H1 (cell line): ENCODE results near the gene LAG3. TPM values are rescaled to one million over a fixed set of nuclear protein-coding genes. Genes with fewer than 3 reads are reported as not detected.

Source experiments
- CTCF ChIA-PET: fragments of 300-600 bp; sonication (Branson Sonifier 250); formaldehyde crosslinking; loops from one replicate; lab custom pipeline; 2021; ENCODE audit not compliant: partially characterized antibody; lab: Charles Lee
- POLR2A ChIA-PET: fragments of 300-600 bp; sonication (Branson Sonifier 250); formaldehyde crosslinking; loops from one replicate; lab custom pipeline; 2021; ENCODE audit warnings: inconsistent platforms; ENCODE audit not compliant: partially characterized antibody; lab: Charles Lee
- DNase-seq, 2 experiments: peaks; one replicate each; pipeline versions ENCODE4 v3.0.0 to v3.0.0-alpha.2; 2010 to 2022; ENCODE audit warnings: low spot score in 2 of 2, low read depth in 1 of 2, mixed read lengths in 1 of 2
- FAIRE-seq: peaks from 2 replicates; lab custom pipeline; 2011; peaks lifted over from hg19 to GRCh38; lab: Jason Lieb, UNC
- H2AFZ ChIP-seq: 2 replicates; pipeline ENCODE4 v1.8.1; 2012; ENCODE audit warnings: low read length, inconsistent platforms
- H2AK5ac ChIP-seq: 2 replicates; pipeline ENCODE4 v1.6.1; 2013; ENCODE audit warnings: low read depth, low read length
- H2BK120ac ChIP-seq: replicated peaks from 2 replicates; pipeline ENCODE3; 2013; ENCODE audit warnings: low read depth, low read length, inconsistent platforms
- H2BK12ac ChIP-seq: 2 replicates; pipeline ENCODE4 v1.6.1; 2013; ENCODE audit warnings: low read depth, low read length
- H2BK15ac ChIP-seq: 2 replicates; pipeline ENCODE4 v1.6.1; 2013; ENCODE audit warnings: low read length
- H2BK20ac ChIP-seq: 2 replicates; pipeline ENCODE4 v1.6.1; 2013; ENCODE audit warnings: low read length
- H2BK5ac ChIP-seq: 2 replicates; pipeline ENCODE4 v1.6.1; 2013; ENCODE audit warnings: low read depth, low read length
- H3K14ac ChIP-seq: 2 replicates; pipeline ENCODE4 v1.6.1; 2013; ENCODE audit warnings: inconsistent platforms; ENCODE audit not compliant: insufficient read length
- H3K18ac ChIP-seq: 2 replicates; pipeline ENCODE4 v1.6.1; 2013; ENCODE audit warnings: low read length; ENCODE audit errors: extremely low read depth
- H3K23ac ChIP-seq: 2 replicates; pipeline ENCODE4 v1.6.1; 2013; ENCODE audit warnings: inconsistent platforms; ENCODE audit not compliant: insufficient read length
- H3K23me2 ChIP-seq: 2 replicates; pipeline ENCODE4 v1.6.1; 2013; ENCODE audit warnings: low read depth, low read length
- H3K27ac ChIP-seq: 2 replicates; pipeline ENCODE4 v1.6.1; 2011; ENCODE audit warnings: low read depth, low read length, inconsistent platforms
- H3K27me3 ChIP-seq, 4 experiments: replicated peaks in 1 of 4; 1 replicate in 1 of 4; 2 replicates in 3 of 4; pipeline versions ENCODE4 v1.6.1 to v1.8.1; 2011 to 2013; ENCODE audit warnings: low read length in 3 of 4, mild to moderate bottlenecking in 3 of 4, inconsistent platforms in 2 of 4, mixed read lengths in 2 of 4, moderate library complexity in 1 of 4; ENCODE audit not compliant: control insufficient read depth in 3 of 4, insufficient read depth in 3 of 4; ENCODE audit errors: extremely low read depth in 1 of 4
- H3K36me3 ChIP-seq, 4 experiments: 2 replicates each; pipeline versions ENCODE4 v1.6.1 to v1.8.1; 2011 to 2013; ENCODE audit warnings: mild to moderate bottlenecking in 4 of 4, low read length in 3 of 4, moderate library complexity in 2 of 4, control low read depth in 1 of 4, inconsistent platforms in 1 of 4; ENCODE audit not compliant: insufficient read depth in 4 of 4, control insufficient read depth in 2 of 4
- H3K4ac ChIP-seq: replicated peaks from 2 replicates; pipeline ENCODE3; 2013; ENCODE audit warnings: low read length, low read depth, mixed read lengths, inconsistent platforms; ENCODE audit not compliant: insufficient read length
- H3K4me1 ChIP-seq, 4 experiments: replicated peaks in 1 of 4; 1 replicate in 1 of 4; 2 replicates in 3 of 4; pipeline versions ENCODE4 v1.6.1 to v1.8.1; 2011 to 2013; ENCODE audit warnings: low read length in 3 of 4, inconsistent platforms in 2 of 4, mixed read lengths in 1 of 4; ENCODE audit not compliant: insufficient read depth in 4 of 4, control insufficient read depth in 3 of 4
- H3K4me2 ChIP-seq, 2 experiments: 2 replicates each; pipeline versions ENCODE4 v1.6.1 to v1.8.1; 2011 to 2013; ENCODE audit warnings: low read depth in 2 of 2, low read length in 2 of 2, control low read depth in 1 of 2, inconsistent platforms in 1 of 2, mild to moderate bottlenecking in 1 of 2; ENCODE audit not compliant: insufficient read depth in 1 of 2
- H3K4me3 ChIP-seq, 4 experiments: fragments of 200-600, 300-600 bp in 1 of 4; sonication (generic), shearing (Covaris generic), sonication (Bioruptor Twin) in 1 of 4; 2 replicates each; pipeline versions ENCODE4 v1.5.1 to v1.8.1; 2011 to 2016; ENCODE audit warnings: low read length in 4 of 4, low read depth in 3 of 4, control low read depth in 2 of 4, inconsistent platforms in 2 of 4, mild to moderate bottlenecking in 2 of 4, mixed read lengths in 1 of 4, moderate library complexity in 1 of 4; ENCODE audit not compliant: insufficient read depth in 2 of 4; ENCODE audit errors: extremely low read depth in 1 of 4
- H3K56ac ChIP-seq: replicated peaks from 2 replicates; pipeline ENCODE3; 2013; ENCODE audit warnings: low read depth, mild to moderate bottlenecking, mixed read lengths, low read length, inconsistent platforms; ENCODE audit not compliant: insufficient read length
- H3K79me1 ChIP-seq: 2 replicates; pipeline ENCODE4 v1.6.1; 2013; ENCODE audit warnings: low read depth, low read length, control low read depth
- H3K79me2 ChIP-seq, 2 experiments: 2 replicates each; pipeline versions ENCODE4 v1.6.1 to v1.8.1; 2012 to 2013; ENCODE audit warnings: low read length in 2 of 2, mild to moderate bottlenecking in 2 of 2, inconsistent platforms in 1 of 2; ENCODE audit not compliant: insufficient read depth in 2 of 2, control insufficient read depth in 1 of 2
- H3K9ac ChIP-seq, 4 experiments: replicated peaks in 1 of 4; 1 replicate in 1 of 4; 2 replicates in 3 of 4; pipeline versions ENCODE4 v1.6.1 to v1.8.1; 2011 to 2013; ENCODE audit warnings: low read depth in 3 of 4, low read length in 3 of 4, control low read depth in 2 of 4, mild to moderate bottlenecking in 2 of 4, moderate library complexity in 2 of 4, inconsistent platforms in 1 of 4; ENCODE audit errors: extremely low read depth in 1 of 4
- H3K9me3 ChIP-seq, 2 experiments: 2 replicates each; pipeline versions ENCODE4 v1.6.1 to v1.8.1; 2012 to 2013; ENCODE audit warnings: mild to moderate bottlenecking in 2 of 2, moderate library complexity in 2 of 2, control low read depth in 1 of 2, inconsistent platforms in 1 of 2, low read depth in 1 of 2, low read length in 1 of 2, mixed read lengths in 1 of 2; ENCODE audit not compliant: insufficient read depth in 2 of 2
- H4K20me1 ChIP-seq, 2 experiments: replicated peaks in 1 of 2; 2 replicates each; pipeline versions ENCODE3 to v1.8.1; 2011 to 2013; ENCODE audit warnings: inconsistent platforms in 2 of 2, low read length in 2 of 2, mild to moderate bottlenecking in 1 of 2; ENCODE audit not compliant: insufficient read depth in 2 of 2, control insufficient read depth in 1 of 2
- H4K5ac ChIP-seq: 2 replicates; pipeline ENCODE4 v1.6.1; 2013; ENCODE audit warnings: low read length, low read depth, mixed read lengths, inconsistent platforms; ENCODE audit not compliant: insufficient read length
- H4K8ac ChIP-seq: 2 replicates; pipeline ENCODE4 v1.8.0; 2013; ENCODE audit warnings: mild to moderate bottlenecking, moderate library complexity, low read length, inconsistent platforms; ENCODE audit not compliant: insufficient read depth; ENCODE audit errors: extremely low read depth
- H4K91ac ChIP-seq: replicated peaks from 2 replicates; pipeline ENCODE3; 2013; ENCODE audit warnings: low read length, mixed read lengths, inconsistent platforms; ENCODE audit not compliant: insufficient read length
- CTCF ChIP-seq, 3 experiments: IDR thresholded peaks; 1 replicate in 2 of 3; 2 replicates in 1 of 3; pipeline versions ENCODE4 v1.5.1 to v1.6.1; 2011; ENCODE audit warnings: low read length in 3 of 3, mild to moderate bottlenecking in 3 of 3, inconsistent platforms in 2 of 3, low read depth in 1 of 3, moderate library complexity in 1 of 3; ENCODE audit not compliant: insufficient read depth in 1 of 3; ENCODE audit errors: control extremely low read depth in 1 of 3
- EZH2 ChIP-seq: fragments of 200-600 bp; sonication (generic); IDR thresholded peaks from 2 replicates; pipeline ENCODE4 v1.7.1; 2012; ENCODE audit warnings: low read depth, mild to moderate bottlenecking, moderate library complexity, low read length, inconsistent platforms; ENCODE audit not compliant: severe bottlenecking
- MAFK ChIP-seq: IDR thresholded peaks from 2 replicates; pipeline ENCODE4 v1.6.1; 2012; ENCODE audit warnings: low read depth, mild to moderate bottlenecking, improper control_type of control experiment, low read length
- NANOG ChIP-seq: IDR thresholded peaks from 2 replicates; pipeline ENCODE4 v1.6.1; 2011; ENCODE audit warnings: low read length, low read depth, mild to moderate bottlenecking, inconsistent platforms; ENCODE audit not compliant: insufficient read depth, poor library complexity, severe bottlenecking
- NRF1 ChIP-seq: IDR thresholded peaks from 2 replicates; pipeline ENCODE4 v1.6.1; 2011; ENCODE audit warnings: mild to moderate bottlenecking, low read depth, low read length, improper control_type of control experiment
- SUZ12 ChIP-seq: fragments of 200-600 bp; sonication (generic); IDR thresholded peaks from 2 replicates; pipeline ENCODE4 v1.6.1; 2012; ENCODE audit warnings: mild to moderate bottlenecking, inconsistent platforms, low read length, moderate library complexity, mixed read lengths
- TEAD4 ChIP-seq: IDR thresholded peaks from 2 replicates; pipeline ENCODE4 v1.6.1; 2012; ENCODE audit warnings: low read depth, low read length, inconsistent platforms, mixed read lengths
- WGBS, 2 experiments: shearing (Covaris generic) in 1 of 2; methylation state at CpG; one replicate each; pipeline versions ENCODE4 v1.1.6 to v1.1.7; 2013 to 2015; ENCODE audit warnings: low lambda C conversion rate in 2 of 2, mixed read lengths in 2 of 2, inconsistent platforms in 1 of 2, low coverage in 1 of 2, missing lambda C conversion rate in 1 of 2; ENCODE audit not compliant: insufficient replicate concordance in 2 of 2, insufficient coverage in 1 of 2, insufficient read length in 1 of 2; ENCODE audit errors: extremely low coverage in 1 of 2, missing lambda C conversion rate in 1 of 2; 5-methylcytosine and 5-hydroxymethylcytosine counted together
- polyA plus RNA-seq, 7 experiments: library from polyadenylated mRNA; depleted of rRNA in 3 of 7; stranded (reverse) in 5 of 7; unstranded in 2 of 7; fragments of >200 nt in 5 of 7; fragments of 200-250 nt in 2 of 7; gene quantifications; 1 replicate in 5 of 7; 2 replicates in 1 of 7; 4 replicates in 1 of 7; pipeline versions ENCODE4 v1.2.1 to v1.2.3, GENCODE V29; 2011 to 2013; ENCODE audit warnings: missing spikeins in 2 of 7, mixed read lengths in 2 of 7
- total RNA-seq: library from RNA; stranded (reverse); fragmentation: NEBNext Ultra II Directional; extraction: Animal tissue kit (Norgen Biotek cat#: 25700); gene quantifications from 2 replicates; pipeline ENCODE4 v1.2.1, GENCODE V29; 2021

LAG3 gene
- total and polyA plus RNA-seq, 2 of the 8 experiments (the other 6 are each of a cell fraction or from before 2014, with no cell fraction given), result 1.1 to 3.1 TPM

GRCh38 chr12:6773590-6774351 lies 1.5 kb downstream of the LAG3 start:
- Histone ChIP-seq H3K79me2 (peaks cover 0 to 7% of the 10 kb centered on the region in 2 experiments; a peak in 1 of 4 replicates), H3K4me3 (peak overlapping the region; percentile 5 to 60 (median 31)), H4K91ac (no peak overlapping the region), H4K5ac (no peak overlapping the region), H3K27ac (no peak overlapping the region), H3K79me1 (no peaks in the 10 kb centered on the region), H3K23ac (no peak overlapping the region), H4K8ac (peak overlapping the region; percentile 72; the same call in 1 of the 2 replicates), H2AK5ac (no peak overlapping the region), H2AFZ (no peak overlapping the region), H2BK20ac (no peak overlapping the region), H3K9ac (no peak overlapping the region; a peak in 2 of 7 replicates), H3K18ac (peak overlapping the region; percentile 48), H3K56ac (no peak overlapping the region), H2BK120ac (no peak overlapping the region), H3K36me3 (peaks cover 0 to 23% (median 5%) of the 10 kb centered on the region in 4 experiments; a peak in 6 of 8 replicates), H3K14ac (no peak overlapping the region), H3K4me2 (peak overlapping the region; percentile 83 to 85), H2BK5ac (no peak overlapping the region), H3K4me1 (peaks cover 8 to 39% (median 30%) of the 10 kb centered on the region in 4 experiments), H3K9me3 (no peaks in the 10 kb centered on the region), H2BK15ac (0 out of 2 replicates have a peak overlapping the region, but pooled peaks have one; percentile 99), H3K27me3 (peaks cover 0 to 36% (median 26%) of the 10 kb centered on the region in 4 experiments; a peak in 5 of 7 replicates), H3K4ac (no peak overlapping the region), H4K20me1 (peaks cover 3 to 12% of the 10 kb centered on the region in 2 experiments), H2BK12ac (0 out of 2 replicates have a peak overlapping the region, but pooled peaks have one; percentile 27), H3K23me2 (peaks cover 15% of the 10 kb centered on the region)
- no peak for FAIRE-seq
- ChIA-PET CTCF (interaction anchor here (0.6 to 29.6 kb wide), 10 partner anchors 8 to 155 kb away, joined by 3 to 532 read pairs (median 4); partner anchors contain the start of genes GNB3, GPR162, MLF2 and P3H3), POLR2A (interaction anchor here (0.7 to 11.6 kb wide), 21 partner anchors 6 to 240 kb away, joined by 3 to 151 read pairs (median 3); partner anchors contain the start of genes CDCA3, GAPDH, GPR162 and MLF2)
- DNase-seq, result no peak
- 13% methylated on average over 30 of the region's 60 CpGs; no CpG with 5 or more reads in 1 of the 2 experiments for WGBS, 2 experiments
- no peak for TF ChIP-seq CTCF (IDR thresholded peaks at IDR 0.05; ENCODE audit: control extremely low read depth in 1 of 3, insufficient read depth in 1 of 3, low read depth in 1 of 3, low read length in 3 of 3)
- no peak for TF ChIP-seq MAFK
- 0 out of 2 replicates have a peak, but pooled peaks have one; percentile 47 for TF ChIP-seq SUZ12
- TF ChIP-seq TEAD4, result no peak
- no peak for TF ChIP-seq NRF1
- no peak for TF ChIP-seq NANOG
- peak; percentile 70 for TF ChIP-seq EZH2
